Kidney epithelial cell (primary cell): ENCODE data around the gene GDPD5. TPM values are rescaled to one million over a fixed set of nuclear protein-coding genes. Genes with fewer than 3 reads are reported as not detected.

Experiments
- DNase-seq: peaks from one replicate; pipeline ENCODE4 v3.0.0-alpha.2; 2010; ENCODE audit warnings: low read depth
- H3K27me3 ChIP-seq: 2 replicates; pipeline ENCODE4 v1.6.0; 2011; ENCODE audit warnings: low read length; ENCODE audit not compliant: control insufficient read depth, insufficient read depth
- H3K36me3 ChIP-seq: 2 replicates; pipeline ENCODE4 v1.5.1; 2011; ENCODE audit warnings: low read length; ENCODE audit not compliant: control insufficient read depth, insufficient read depth
- H3K4me3 ChIP-seq: 2 replicates; pipeline ENCODE4 v1.5.1; 2011; ENCODE audit warnings: low read depth, mild to moderate bottlenecking, control low read depth, low read length
- CTCF ChIP-seq: IDR thresholded peaks from 2 replicates; pipeline ENCODE4 v1.5.1; 2011; ENCODE audit warnings: mild to moderate bottlenecking, moderate library complexity, low read length, control low read depth, inconsistent platforms; ENCODE audit not compliant: insufficient read depth, poor library complexity, severe bottlenecking
- total RNA-seq: library from RNA; depleted of rRNA; stranded (reverse); fragments of >200 nt; gene quantifications from 2 replicates; pipeline ENCODE4 v1.2.3, GENCODE V29; 2015

Gene GDPD5
- total RNA-seq, 1 donor from 2014 or later: 12.7 TPM

- Histone ChIP-seq H3K4me3 (no peak overlapping the region), H3K27me3 (peaks cover 5% of the 10 kb centered on the region), H3K36me3 (no peaks in the 10 kb centered on the region)
- DNase-seq: no peak
- no peak for TF ChIP-seq CTCF
These were observed 2.4 kb upstream of the GDPD5 start for GRCh38 chr11:75527938-75528735.

GRCh38 chr11:75527130-75527529, 1.4 kb upstream of the GDPD5 start:
- Histone ChIP-seq H3K27me3 (peaks cover 5% of the 10 kb centered on the region), H3K4me3 (no peak overlapping the region), H3K36me3 (no peaks in the 10 kb centered on the region)
- no peak for TF ChIP-seq CTCF
- no peak for DNase-seq

- H3K4me3 ChIP-seq: peak overlapping the region; percentile 60
- TF ChIP-seq CTCF: no peak
These were observed 426 bp upstream of the GDPD5 start for GRCh38 chr11:75526192-75526541.

GRCh38 chr11:75524665-75525432, 892 bp downstream of the GDPD5 start:
- Histone ChIP-seq H3K4me3 (peak overlapping the region; percentile 60), H3K27me3 (peaks cover 5% of the 10 kb centered on the region), H3K36me3 (no peaks in the 10 kb centered on the region)
- TF ChIP-seq CTCF: no peak
- no peak for DNase-seq

More at GRCh38 chr11:75526192-75526541, 426 bp upstream of the GDPD5 start:
- H3K36me3 ChIP-seq: no peaks in the 10 kb centered on the region
- no peak for DNase-seq
- H3K27me3 ChIP-seq: peaks cover 5% of the 10 kb centered on the region

GRCh38 chr11:75523811-75524664, 1.7 kb downstream of the GDPD5 start:
- Histone ChIP-seq H3K36me3 (no peaks in the 10 kb centered on the region), H3K4me3 (no peak overlapping the region), H3K27me3 (peaks cover 5% of the 10 kb centered on the region)
- no peak for TF ChIP-seq CTCF
- DNase-seq: no peak
